GM19468 (cell line): ENCODE measurements around the gene GHRHR.

Source experiments
- ATAC-seq: cut with Tn5 transposase; IDR thresholded peaks from one replicate; pipeline ENCODE4 v1.9.1; 2021; ENCODE audit warnings: mild to moderate bottlenecking, moderate library complexity, moderate number of reproducible peaks; ENCODE audit not compliant: unreplicated experiment; ENCODE audit errors: extremely low read depth

GHRHR gene

DNA sequence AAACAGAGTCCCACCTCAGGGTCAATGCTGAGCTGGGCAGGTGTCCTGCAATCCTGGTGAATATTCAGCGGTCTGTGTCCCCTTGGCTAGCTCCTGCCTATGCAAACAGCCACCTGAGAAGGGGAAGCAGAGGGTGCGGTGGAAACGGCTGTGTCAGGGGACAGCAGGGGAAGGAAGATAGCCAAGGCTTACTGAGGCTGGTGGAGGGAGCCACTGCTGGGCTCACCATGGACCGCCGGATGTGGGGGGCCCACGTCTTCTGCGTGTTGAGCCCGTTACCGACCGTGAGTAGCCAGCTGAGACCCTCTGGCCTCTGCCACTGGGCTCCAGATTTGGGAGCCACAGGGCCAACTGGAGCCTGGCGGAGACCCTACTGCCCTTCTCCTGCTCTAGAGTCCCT, at the start of gene GHRHR:
Gene GHRHR, plus strand, starts transcription at position 112 of the 400 bp plus-strand sequence. Its CDS starts 116 bp downstream, at position 228.
- ATAC-seq, result no peak

DNA sequence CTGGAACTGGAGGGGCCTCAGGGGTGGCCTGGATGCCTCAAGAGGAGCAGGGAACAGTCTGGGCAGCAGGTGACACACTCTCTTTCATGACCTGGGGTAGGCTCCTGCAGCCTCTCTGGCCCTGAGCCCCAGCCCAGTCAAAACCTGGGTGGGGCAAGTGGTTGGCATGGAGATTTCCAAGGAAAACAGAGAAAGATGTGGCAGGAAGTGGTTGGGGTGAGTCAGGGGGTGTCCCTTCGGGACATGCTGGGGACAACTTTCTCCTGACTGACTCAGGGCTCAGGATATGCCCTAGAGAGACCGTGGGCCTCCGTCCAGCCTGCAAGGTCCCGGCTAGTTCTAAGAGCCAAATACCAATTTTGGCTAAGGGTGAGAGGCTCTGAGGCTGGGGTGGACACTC, 49.2 kb upstream of the GHRHR start:
- no peak for ATAC-seq

DNA sequence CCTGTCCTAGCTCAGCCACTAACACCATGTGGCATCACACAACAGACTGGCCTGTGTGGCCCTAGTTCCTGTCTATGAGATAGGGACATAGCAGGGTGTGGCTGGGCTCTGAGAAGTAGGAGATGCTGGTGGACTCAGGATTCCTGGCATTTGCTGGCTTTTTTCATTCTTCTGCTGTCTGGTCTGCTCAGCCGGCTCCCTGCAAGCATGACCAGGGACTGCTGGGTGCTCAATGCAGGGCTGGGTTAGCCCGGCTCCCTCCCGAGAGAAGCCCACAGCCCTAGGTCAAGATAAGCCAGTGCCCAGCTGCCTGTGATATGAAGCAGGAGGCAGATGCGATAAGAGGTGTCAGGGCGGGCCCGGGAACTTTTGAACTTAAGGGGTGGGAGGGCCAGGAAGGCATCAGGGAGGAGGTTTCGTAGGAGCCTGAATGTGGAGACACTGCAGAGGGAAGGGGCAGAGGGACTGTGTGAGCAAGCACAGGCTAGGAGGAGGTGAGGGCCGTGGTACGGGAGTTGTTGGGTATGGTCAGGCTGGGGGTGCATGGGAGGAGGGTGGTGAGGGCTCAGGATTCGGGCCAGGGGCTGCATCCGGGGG, 48.6 kb upstream of the GHRHR start:
- ATAC-seq, result no peak

DNA sequence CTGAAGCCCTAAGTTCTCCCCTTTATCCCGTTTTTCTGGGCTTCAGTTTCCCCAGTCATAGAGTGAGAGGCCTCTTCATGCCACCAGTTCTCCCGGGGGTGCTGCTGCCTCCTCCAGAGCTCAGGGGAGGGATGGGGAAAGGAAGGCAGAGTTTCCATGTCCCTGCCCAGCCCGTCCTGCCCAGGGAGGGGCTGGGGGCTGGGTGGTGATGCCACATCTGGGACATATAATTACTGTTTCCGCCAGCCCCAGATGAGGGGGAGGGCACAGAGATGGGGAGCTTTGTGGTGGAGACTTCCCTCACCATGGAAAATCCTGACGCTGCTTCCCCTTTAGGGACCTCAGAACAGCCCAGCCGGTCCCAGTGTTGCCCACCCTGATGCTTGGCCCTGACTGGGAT, 48.0 kb upstream of the GHRHR start:
- ATAC-seq, result no peak

DNA sequence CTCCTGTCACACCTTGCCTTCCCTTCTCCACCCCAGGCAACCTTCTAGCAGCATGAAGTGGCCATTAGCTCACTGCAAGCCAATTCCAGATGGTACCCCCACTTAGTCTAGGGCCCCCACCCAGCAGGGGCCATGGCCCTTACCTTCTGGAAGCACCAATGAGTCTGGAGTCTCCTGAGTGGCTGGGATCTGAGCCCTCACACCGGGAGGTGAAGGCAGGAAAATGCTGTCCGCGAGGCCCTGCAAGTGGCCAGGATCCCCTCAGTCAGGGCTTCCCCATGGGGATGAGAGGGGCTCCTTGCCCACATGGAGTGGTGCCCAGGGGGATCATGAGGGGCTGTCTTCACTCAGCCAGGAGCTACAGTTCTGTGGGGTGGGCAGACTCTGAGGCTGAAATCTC, 47.5 kb upstream of the GHRHR start:
- no peak for ATAC-seq

DNA sequence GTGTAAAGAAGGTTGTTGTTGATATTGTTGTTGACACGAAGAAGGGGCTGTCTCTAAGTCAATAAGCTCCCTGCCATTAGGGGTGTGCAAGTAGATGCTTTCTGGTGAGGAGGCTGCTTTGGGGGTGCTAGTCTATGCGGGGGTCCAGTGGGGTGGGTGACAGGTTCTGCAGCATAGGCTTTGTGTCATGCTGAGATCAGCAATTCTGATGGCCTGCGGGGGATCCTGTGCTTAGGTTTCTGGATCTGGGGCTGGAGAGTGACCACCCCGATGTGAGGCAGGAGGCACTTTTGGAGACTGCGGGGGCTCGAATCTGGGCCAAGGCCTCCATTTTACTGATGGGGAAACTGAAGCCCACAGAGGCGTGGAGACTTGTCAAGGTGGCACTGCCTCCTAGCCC, 47.0 kb upstream of the GHRHR start:
- ATAC-seq, result no peak

DNA sequence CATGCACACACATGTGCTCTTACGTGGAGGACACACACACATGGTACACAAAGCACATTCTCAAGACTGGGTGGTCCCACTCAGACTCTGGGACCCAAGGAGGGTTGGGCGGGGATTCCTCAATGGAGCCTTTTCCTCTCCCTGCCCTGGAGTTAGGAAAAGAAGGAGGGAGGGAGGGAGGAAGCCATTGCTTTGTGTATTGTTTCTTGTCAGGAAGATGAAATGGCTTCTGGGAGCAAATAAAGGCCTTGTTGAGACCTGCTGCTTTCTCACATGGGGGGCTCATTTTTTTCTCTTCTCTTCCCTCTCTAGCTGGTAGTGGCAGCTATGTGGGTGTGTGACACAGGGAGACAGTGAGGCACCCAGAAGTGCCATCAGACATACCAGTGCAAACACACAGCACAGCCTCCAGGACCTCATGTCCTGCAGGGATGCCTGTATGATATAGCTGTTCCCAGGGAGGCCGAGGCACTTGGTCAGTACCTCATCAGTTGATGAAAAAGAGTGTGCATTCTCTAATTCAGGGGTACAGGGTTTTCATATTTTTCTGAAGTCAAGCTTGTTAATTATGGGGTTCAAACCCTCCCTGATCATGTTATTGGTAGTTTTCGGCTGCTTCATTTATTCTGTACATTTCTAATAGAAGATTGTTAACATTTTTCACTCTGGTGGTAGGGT, 46.4 kb upstream of the GHRHR start:
- ATAC-seq, result no peak

DNA sequence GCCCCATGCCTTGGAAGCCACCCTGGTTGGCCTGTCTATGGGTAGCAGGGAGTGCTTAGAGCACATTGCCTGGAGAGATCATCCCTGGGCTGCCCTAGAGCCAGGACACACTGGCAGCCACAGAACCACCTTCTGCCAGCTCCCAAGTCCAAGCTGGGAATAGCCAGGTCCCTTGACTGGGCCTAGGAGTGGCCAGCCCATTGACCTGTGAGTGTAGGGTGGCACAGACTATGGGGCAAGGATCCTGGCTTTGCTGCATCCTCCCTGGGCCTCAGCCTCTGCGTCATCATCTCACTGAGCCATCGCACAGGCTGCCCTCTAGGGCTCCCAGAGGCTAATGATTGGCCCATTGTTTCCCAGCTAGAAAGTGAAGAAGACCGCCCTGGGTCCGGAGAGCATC, 45.1 kb upstream of the GHRHR start:
- no peak for ATAC-seq

DNA sequence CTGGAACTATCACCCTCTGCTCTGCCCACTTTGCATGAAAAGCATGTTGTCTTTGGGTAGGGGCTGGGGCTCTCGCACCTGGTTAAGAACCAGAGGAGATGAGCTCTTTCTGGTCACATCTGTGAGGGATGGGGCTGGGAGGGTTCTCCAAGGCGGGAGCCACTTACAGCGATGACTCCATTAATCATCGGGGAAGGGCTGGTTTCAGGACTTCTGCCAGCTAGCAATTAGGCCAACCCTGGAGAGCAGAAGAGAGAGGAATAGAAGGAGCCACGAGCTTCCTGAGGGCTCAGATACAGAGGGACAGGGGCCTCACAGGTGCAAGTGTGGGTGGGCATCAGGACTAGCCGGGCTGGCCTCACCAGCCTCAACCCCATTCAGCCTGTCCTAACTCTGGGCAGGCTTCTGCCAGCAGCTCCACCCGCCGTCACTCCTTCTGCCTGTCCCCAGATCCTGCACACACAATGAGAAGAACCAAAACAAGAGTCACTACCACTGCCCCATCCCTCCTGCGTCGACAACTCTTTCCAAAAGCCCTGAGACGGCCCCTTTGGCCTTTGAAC, 43.7 kb upstream of the GHRHR start:
- ATAC-seq, result no peak

DNA sequence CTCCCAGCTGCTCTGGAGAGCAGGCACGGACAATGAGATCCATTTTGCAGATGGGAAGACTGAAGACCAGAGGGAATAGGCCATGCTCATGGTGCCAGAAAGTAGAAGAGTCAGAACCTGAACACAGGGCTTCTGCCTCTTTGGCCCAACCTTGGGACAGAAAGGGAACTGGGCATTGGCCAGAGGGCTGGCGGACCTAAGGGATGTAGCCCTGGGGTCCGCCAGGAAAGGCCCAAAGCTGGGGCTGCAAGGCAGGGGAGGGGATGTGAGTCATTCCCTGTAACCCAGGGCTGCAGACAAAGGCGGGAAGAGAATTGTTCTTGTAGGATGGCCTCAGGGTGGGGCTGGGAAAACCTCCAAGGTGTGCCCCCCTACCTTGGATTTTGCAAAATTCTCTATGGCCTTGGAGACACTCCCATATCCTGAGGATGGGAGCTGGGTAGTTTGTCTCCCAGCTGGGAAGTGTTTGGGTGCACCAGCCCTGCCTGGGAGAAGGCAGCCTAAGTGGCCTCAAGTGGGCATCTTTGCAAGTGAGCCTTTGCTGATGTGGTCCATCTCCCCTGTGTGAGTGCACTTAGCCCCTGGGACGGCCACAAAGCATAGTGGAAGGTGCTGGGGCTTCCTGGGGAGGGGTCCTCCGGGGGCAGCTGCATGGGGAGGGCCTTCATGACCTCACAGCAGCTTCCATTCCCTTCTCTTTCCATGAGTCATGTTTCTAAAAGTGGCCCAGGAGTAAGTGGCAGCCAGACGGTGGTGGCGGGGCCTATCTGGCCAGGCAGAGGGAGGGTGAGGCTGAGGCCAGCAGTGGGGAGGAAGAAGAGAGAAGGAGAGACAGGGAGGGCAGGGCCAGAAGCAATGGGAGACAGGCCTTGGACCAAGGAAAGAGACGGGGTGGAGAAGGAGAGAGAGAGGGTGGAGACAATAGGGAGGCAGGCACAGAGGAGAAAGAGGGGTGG, 42.9 kb upstream of the GHRHR start:
- no peak for ATAC-seq

DNA sequence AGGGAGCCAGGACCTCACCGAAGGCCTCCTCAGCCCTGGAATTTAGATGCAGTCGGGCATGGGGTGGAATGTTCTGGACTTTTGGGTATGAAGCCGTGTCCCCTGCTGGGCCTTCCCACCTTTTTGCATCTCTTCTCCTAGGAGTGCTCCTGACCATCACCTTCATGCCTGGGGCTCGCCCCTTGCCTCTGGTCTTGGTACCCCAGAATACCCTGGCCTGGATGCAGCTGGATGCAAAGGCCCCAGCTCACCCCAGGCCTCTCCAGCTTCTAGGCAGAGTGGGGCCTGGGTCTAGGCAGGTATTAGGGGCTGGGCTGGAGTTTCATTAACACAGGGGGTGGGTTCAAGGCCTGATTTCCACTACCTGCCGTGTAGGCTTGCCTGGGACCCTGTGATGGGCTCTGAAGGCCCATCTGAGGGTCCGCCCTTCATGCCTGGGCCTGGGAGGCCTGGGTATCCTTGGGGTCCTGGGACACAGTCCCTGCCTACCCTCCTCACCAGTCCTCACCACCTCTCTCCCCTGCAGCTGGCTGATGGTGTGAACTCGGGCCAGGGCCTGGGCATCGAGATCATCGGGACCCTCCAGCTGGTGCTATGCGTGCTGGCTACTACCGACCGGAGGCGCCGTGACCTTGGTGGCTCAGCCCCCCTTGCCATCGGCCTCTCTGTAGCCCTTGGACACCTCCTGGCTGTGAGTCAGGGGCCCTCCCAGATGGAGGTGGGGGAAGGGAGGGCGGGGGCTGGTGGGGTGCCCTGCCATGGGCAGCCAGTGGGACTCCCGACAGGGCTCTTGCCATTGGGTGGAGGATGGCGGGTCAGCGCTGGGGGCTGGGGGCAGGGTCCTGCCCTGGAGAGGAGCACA, 42.0 kb upstream of the GHRHR start:
- no peak for ATAC-seq

DNA sequence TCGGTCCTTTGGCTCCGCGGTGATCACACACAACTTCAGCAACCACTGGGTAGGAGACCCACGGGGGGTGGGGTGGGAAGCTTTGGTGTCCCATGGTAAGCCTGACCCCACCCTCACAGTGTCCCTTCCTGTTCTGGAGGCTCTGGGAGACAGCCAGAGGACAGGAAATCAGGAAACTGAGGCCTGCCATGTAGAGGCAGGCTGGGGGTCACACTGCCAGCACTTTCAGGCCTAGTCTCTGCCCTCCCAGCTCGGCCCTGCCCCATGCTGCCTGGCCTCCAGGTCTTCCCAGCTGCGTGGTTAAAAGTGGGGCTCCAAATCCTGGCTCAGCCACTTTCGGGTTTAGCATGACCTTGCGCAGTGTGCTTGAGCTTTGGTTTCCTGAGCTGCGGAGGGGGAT, 41.2 kb upstream of the GHRHR start:
- no peak for ATAC-seq

DNA sequence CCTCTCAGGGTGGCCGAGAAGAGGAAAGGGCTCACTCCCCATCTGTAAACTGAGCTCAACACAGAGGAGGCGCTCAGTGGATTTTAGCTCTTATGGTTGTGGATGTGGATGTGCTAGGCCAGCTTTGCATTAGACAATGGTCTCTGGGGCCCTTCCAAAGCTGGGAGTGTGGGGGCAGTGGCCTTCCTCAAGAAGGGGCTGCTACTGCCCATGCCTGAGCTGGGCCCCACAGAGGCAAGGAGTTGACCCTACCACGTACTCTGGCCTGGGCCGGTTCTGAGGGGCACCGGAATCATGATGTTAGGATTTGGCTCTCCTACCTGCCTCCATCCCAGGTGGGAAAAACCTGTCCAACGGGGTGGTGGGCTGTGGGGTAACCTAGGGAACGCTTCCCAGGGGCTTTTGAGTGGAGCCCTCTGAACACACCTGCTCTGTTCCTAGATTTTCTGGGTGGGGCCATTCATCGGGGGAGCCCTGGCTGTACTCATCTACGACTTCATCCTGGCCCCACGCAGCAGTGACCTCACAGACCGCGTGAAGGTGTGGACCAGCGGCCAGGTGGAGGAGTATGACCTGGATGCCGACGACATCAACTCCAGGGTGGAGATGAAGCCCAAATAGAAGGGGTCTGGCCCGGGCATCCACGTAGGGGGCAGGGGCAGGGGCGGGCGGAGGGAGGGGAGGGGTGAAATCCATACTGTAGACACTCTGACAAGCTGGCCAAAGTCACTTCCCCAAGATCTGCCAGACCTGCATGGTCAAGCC, 40.6 kb upstream of the GHRHR start:
- ATAC-seq, result no peak

DNA sequence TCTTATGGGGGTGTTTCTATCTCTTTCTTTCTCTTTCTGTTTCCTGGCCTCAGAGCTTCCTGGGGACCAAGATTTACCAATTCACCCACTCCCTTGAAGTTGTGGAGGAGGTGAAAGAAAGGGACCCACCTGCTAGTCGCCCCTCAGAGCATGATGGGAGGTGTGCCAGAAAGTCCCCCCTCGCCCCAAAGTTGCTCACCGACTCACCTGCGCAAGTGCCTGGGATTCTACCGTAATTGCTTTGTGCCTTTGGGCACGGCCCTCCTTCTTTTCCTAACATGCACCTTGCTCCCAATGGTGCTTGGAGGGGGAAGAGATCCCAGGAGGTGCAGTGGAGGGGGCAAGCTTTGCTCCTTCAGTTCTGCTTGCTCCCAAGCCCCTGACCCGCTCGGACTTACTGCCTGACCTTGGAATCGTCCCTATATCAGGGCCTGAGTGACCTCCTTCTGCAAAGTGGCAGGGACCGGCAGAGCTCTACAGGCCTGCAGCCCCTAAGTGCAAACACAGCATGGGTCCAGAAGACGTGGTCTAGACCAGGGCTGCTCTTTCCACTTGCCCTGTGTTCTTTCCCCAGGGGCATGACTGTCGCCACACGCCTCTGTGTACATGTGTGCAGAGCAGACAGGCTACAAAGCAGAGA, 39.9 kb upstream of the GHRHR start:
- no peak for ATAC-seq

DNA sequence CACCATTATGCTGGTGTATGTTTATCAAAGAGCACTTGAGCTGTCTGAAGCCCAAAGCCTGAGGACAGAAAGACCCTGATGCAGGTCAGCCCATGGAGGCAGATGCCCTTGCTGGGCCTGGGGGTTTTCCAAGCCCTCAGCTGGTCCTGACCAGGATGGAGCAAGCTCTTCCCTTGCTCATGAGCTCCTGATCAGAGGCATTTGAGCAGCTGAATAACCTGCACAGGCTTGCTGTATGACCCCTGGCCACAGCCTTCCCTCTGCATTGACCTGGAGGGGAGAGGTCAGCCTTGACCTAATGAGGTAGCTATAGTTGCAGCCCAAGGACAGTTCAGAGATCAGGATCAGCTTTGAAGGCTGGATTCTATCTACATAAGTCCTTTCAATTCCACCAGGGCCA, 39.1 kb upstream of the GHRHR start:
- ATAC-seq, result no peak

DNA sequence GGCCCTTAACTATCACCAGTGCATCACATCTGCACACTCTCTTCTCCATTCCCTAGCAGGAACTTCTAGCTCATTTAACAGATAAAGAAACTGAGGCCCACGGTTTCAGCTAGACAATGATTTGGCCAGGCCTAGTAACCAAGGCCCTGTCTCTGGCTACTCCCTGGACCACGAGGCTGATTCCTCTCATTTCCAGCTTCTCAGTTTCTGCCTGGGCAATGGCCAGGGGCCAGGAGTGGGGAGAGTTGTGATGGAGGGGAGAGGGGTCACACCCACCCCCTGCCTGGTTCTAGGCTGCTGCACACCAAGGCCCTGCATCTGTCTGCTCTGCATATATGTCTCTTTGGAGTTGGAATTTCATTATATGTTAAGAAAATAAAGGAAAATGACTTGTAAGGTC, 38.6 kb upstream of the GHRHR start:
- ATAC-seq, result no peak

DNA sequence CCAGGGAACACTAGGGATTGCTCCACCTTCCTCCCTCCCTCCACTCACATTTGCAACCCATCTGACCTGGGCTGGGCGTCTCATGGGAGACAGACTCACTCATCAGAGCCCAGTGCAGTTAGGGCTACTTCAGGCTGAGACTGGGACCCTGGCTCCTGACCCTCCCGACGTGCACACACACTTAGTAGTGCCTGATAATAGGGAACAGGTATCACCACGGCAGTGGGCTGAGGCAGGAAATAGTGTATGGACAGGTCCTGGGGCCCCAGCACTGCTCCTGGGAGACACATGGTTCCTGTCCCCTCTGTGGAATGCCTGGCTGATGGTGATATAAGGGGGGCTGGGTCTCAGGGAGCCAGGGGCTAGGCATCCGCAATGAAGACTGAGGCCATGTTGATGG, 37.8 kb upstream of the GHRHR start:
- ATAC-seq, result no peak

DNA sequence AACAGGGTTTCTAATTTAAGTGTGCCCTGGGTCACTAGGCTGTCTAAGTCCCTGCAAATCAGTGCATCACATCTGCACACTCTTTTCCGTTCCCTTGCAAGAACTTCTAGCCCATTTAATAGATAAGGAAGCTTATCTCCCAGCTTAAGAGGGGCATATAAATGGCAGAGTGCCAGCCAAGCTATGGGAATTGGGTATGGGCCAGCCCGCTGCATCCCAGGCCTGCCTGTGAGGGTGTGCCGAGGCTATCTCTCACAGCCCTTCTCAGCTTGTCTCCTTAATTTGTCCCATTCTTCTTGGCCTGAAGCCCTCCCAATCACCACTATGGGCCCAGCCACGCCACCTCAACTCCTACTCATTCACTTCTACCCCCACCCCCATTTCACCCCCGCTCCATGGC, 37.4 kb upstream of the GHRHR start:
- ATAC-seq, result no peak

DNA sequence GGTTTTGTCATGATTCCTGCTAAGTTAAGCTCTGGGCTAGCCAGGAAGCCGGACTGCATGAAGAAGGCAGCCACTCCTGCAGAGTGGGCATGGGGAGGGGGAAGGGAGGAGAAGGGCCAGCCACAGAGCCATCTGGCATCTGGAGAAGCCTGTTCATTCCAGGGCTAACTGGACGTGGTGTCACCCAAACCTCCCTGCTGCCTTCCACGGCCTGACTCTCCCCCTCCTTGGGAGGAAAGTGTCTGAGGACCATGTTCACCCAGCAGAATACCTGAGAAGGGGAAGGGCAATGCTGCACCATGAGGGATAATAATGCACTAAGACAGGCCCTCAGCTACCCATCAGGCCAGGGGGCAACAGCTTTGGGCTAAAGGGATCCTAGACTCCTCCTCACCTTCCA, 36.7 kb upstream of the GHRHR start:
- ATAC-seq, result no peak
